Omental fat pad (tissue), 4 donors: ENCODE results near the gene SPAG16. TPM values are rescaled to one million over a fixed set of nuclear protein-coding genes. Genes with fewer than 3 reads are reported as not detected.

Experiments
- ATAC-seq: fragments of 150-250 bp; one replicate; pipeline ENCODE4 v1.9.1; 2016; ENCODE audit warnings: mild to moderate bottlenecking, moderate library complexity; ENCODE audit not compliant: low FRiP score
- DNase-seq: peaks from one replicate; pipeline ENCODE4 v3.0.0-alpha.2; 2019; ENCODE audit warnings: low spot score
- CTCF ChIP-seq, 3 donors: fragments of 450-650 bp; IDR thresholded peaks; one replicate each; pipeline ENCODE4 v1.5.1; 2016 to 2017; ENCODE audit warnings: antibody characterized with exemption in 3 of 3, mild to moderate bottlenecking in 3 of 3, moderate library complexity in 2 of 3
- total RNA-seq, 4 donors: library from RNA; depleted of rRNA; stranded (reverse); fragments of >200 nt; gene quantifications; one replicate each; pipeline ENCODE4 v1.1.0, GENCODE V29; 2016

Gene SPAG16
- total RNA-seq, 4 donors from 2014 or later: 11.1 to 29.5 (median 13.3) TPM

- ATAC-seq (no peak), DNase-seq (no peak)
- no peak for TF ChIP-seq CTCF (IDR thresholded peaks at IDR 0.05)
Observed at GRCh38 chr2:214232271-214232670, 948.0 kb downstream of the SPAG16 start.

- no peak for TF ChIP-seq CTCF (IDR thresholded peaks at IDR 0.05)
- DNase-seq (no peak), ATAC-seq (no peak)
Observed at GRCh38 chr2:214233164-214233563, 948.9 kb downstream of the SPAG16 start.

- TF ChIP-seq CTCF (IDR thresholded peaks at IDR 0.05): no peak
- DNase-seq (no peak), ATAC-seq (no peak)
Observed at GRCh38 chr2:214242797-214243196, 958.5 kb downstream of the SPAG16 start.

- ATAC-seq: no peak
- no peak for DNase-seq
- no peak for TF ChIP-seq CTCF (IDR thresholded peaks at IDR 0.05)
Observed at GRCh38 chr2:214244847-214245246, 960.6 kb downstream of the SPAG16 start.

GRCh38 chr2:214246417-214246816 lies 962.2 kb downstream of the SPAG16 start:
- DNase-seq: no peak
- no peak for ATAC-seq
- no peak for TF ChIP-seq CTCF (IDR thresholded peaks at IDR 0.05)

GRCh38 chr2:214247531-214247930 lies 963.3 kb downstream of the SPAG16 start:
- no peak for ATAC-seq
- DNase-seq: no peak
- TF ChIP-seq CTCF (IDR thresholded peaks at IDR 0.05): no peak

GRCh38 chr2:214255046-214255445 lies 970.8 kb downstream of the SPAG16 start:
- ATAC-seq (no peak), DNase-seq (no peak)
- no peak for TF ChIP-seq CTCF (IDR thresholded peaks at IDR 0.05)
